NCI-H2029 (cell line): ENCODE data around the gene NSMF.

Source experiments
- DNase-seq: peaks from one replicate; lab custom pipeline; 2025; lab: John Stamatoyannopoulos, UW

The NSMF gene

DNA sequence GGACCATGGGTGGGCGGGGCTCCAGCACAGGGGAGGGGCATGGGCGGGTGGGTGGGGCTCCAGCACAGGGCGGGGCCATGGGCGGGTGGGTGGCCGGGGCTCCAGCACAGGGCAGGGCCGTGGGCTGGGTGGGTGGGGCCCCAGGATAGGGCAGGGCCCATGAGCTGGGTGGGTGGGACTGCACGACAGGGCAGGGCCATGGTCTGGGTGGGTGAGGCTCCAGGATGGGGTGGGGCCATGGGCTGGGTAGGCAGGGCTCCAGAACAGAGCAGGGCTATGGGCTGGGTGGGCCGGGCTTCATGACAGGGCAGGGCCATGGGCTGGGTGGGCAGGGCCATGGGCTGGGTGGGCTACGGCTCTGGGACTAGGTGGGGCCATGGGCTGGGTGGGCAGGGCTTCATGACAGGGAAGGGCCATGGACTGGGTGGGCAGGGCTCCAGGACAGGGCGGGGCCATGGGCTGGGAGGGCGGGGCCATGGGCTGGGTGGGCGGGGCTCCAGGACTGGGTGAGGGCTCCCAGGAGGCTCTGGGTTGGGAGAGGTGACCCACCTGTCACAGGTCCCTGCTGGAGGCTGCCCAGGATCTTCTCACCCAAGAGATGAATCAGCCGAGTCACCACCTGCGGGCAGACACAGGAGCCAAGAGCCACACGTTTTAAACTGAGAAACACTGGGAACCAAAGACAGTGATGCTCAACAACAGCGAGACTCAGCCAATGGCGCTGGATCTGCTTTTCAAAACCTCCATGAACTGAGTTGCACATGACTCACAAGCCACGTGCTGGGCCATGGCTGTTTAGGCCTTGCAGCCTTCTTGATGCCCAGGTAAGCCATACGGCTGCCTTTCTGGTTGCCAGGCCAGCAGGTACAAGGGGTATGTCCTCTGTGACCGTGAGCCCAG, 33.6 kb upstream of the NSMF start:
- no peak for DNase-seq

DNA sequence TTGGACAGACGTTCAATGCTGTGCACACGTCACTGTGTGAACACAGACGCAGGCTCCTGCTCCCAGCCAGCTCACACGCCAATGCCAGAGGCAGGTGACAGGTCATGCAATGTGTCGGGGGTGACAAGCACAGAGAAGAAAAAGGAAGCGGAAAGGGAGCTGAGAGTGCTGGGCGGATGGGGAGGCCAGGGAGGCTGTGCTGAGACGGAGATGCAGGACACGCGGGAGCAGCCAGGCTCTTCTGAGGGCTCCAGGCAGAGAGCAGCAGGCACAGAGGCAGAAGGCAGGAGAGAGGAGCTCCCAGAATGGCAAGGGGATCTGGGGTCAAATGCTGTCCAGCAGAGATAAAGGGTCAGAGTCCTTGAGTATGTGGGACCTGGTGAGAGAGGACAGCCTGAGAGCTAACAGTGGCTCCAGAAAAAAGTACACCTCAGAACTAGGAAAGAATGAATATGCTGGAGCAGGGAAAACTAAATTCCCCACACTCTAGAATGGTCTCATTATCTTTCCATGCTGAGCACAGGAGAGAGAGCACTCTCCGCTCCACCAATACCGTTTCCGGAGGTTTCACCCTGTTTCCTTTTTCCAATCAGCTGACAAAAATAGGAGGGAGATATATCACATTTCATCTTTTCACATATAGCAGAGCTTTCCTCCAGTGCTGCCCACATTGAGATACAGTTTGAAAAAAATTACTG, 32.8 kb upstream of the NSMF start:
- DNase-seq, result no peak

DNA sequence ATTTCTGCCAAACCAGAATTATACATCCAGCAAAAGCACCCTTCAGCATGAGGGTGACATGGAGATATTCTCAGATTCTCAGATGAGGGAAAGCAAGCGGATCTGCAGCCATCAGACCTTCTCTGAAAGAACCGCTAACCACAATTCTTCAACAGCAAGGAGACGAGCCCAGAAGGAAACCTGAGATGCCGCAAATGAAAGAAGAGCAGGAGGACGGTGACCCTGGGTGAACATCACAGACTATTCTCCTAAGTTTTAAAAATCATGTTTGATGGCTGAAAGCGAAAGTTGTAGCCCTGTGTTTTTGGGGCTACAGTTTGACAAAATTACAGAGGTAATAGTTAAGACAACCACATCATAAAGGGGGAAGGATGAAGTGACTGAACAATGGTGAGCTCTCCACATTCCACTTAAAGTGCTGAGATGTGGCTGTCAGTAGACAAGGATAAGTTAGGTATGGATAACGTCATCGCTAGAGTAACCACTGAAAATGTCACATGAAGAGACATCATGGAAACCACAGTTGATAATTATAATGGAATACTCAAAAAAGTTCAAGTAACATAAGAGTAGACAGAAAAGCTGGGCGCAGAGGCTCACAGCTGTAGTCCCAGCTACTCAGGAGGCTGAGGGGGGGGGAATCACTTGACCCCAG, 31.5 kb upstream of the NSMF start:
- no peak for DNase-seq

DNA sequence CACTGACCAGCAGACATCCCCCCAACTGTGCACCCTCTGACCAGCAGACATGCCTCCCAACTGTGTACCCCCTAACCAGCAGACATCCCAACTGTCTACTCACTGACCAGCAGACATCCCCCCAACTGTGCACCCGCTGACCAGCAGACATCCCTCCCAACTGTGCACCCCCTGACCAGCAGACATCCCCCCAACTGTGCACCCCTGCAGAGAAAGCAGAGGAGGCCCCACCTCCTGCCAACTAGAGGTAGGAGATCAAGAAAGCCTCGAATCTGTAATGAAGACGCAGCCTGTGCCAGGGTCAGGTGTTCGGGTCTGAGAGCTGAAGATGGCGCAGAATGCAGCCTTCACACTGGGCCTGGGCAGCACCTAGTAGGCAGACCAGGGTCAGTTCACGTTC, 29.8 kb upstream of the NSMF start:
- DNase-seq, result no peak

DNA sequence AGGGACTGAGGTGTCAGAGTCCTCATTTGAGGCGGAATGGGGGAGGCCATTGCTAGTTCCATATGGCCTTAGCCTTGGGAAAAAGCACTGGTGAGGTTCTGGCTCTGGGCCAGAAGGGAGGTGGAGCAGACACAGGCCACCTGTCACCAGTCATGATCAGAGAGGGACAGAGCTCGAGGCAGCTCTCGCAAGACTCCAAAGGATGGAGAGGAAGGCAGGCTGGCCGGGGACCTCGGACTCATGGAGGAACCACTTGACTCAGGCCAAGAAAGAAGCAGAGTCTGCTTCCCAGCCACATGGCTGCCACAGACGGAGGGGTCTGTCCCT, 29.2 kb upstream of the NSMF start:
- peak; percentile 86 for DNase-seq

DNA sequence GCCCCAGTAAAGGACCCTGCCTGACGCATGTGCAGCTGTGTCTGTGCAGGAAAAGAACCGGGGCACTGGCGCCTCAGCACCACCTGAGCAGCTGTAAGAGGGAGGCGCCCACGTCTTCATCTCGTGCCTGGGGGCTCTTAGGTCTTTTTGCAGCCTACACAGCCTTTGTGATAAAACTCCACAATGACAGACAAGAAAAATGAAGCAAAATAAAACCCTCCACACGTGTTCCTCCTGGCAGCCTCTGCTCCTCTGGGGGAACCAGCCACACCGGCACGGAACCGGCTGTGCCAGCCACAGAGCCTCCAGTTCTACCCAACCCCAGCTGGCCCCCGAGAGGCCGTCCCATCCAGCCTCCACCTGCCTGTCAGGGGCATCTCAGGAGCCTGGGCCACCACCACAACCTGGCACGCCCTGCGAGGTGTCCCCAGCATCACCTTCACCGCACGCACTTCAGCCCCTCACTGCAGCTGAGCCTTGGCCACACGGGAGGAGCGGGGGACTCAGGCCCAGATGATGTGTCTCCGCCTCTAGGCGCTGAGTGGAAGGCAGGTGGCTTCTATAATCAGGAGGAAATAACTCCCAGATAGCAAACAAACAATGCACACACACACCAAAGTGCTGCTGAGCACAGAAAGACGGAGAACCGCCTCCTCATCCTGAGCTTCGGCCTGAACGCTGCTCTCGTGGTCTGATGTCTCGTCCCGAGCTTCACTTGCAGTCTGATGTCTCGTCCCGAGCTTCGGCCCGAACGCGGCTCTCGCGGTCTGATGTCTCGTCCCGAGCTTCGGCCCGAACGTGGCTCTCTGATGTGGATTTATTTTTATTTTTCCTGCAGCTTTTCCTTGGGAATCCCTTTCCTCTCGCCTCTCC, 28.6 kb upstream of the NSMF start:
- peak; percentile 80 for DNase-seq

DNA sequence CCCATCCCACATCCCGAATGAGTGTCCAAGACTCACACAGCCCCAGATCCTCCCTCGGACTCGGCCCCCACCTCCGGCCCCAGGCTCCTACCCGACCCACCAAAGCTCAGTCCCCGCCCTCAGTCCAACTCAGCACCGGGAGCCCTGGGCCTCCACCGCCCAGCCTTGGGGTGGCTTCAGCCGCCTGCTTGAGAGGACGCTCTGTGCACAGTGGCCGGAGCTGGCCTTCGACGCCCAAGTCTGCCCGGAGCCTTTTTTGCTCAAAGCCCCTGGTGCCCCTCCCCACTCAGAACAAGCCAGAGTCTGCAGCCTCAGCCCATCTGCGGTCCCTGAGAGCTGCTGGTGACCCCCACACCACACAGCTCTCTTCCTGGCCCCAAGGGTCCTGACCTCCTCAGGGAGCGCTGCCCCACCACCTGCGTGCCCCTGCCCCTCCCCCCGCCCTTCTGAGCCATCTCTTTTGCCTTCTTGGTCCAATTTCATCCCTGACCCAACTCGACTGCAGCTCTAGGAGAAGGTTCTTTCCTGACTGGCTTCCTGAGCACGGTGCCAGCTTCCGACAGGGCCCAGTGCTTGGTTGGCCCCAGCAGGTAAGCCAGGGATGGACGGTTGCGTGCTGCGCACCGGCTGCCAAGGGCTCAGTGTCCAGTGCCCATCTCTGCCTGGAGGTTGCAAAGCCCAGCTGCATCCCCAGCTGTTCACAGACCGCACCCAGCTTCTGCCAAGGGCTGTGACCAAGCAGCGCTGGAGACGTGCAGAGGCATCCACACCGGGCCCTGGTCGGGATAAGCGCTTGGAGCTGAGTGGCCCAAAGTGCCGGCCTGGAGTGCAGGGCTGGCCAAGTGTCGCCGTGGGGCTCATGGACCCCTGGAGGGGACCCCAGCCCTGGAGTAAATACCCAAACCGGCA, 27.7 kb upstream of the NSMF start:
- no peak for DNase-seq

DNA sequence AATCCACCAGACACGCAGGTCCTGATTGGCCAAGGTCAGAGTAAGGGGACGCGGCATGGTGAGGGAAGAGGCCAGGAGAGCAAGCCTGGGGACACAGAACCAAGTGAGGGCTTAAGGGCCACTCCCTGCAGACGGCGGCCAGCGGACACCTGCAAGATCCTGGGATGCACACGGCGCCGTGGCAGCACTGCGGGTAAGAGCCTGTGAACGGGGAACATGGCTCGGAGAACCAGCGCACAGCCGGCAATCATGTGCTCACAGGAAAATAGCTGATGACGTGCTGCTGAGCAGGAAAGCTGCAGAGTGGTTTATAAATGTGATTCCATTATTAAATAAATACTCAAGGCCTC, 27.0 kb upstream of the NSMF start:
- no peak for DNase-seq

DNA sequence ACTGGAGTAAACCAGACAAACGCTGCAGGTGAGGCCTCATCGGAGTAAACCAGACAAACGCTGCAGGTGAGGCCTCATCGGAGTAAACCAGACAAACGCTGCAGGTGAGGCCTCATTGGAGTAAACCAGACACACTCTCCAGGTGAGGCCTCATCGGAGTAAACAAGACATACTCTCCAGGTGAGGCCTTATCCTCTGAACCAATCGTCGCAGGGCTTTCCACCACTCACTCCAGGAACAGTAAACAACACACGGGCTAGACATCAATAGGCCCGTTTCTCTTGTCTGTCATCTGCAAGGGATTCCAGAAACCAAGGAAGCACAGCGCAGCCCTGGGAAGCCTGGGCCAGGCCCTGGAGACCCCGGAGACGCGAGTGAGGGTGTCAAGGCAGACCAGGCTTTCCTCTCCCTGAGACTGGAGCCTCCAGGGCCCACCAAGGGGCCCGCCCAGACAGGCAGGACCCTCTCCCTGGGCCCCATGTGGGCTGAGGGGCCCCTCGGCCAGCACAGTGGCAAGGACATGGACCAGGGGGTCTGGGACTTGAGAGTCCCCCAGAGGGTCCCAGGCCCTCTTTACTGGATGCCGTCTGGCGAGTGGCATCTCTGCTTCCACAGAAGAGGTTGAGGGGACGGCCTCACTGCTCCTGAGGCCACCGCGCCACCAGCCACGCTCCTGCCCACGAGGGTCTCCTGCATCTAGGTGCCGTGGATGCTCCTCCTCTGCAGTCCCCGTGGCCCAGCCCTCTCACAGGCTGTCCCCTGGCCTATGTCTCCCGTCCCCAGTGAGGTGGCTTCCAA, 26.4 kb upstream of the NSMF start:
- peak; percentile 73 for DNase-seq

DNA sequence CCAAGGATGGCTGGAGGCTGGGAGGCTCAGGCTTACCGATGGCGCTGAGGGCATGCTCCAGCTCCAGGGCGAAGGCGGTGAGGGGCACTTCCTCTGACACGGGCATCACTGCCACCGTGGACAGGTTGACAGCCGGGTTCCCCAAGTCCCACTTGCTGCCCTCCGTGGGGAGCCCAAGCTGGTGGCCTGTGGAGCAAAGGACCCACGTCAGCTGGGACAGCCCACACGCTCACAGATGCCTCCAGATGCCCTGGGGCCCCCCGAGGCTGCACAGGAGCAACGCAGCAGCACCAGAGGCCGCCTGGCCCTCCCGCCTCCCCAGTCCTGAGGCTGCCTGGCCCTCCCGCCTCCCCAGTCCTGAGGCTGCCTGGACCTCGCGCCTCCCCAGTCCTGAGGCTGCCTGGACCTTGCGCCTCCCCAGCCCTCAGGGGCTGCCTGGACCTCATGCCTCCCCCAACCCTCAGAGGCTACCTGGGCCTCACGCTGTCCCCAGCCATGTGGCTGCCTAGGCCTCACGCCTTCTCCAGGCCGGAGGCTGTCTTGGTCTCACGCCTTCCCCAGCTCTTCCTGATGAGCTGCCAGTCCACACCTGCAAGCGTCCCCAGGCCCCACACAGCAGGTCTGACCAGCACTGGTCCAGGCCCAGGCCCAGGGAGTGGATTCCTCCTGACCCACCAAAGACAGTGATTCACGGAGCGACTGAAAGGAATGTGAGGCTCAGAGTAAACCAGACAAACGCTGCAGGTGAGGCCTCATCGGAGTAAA, 25.6 kb upstream of the NSMF start:
- no peak for DNase-seq

DNA sequence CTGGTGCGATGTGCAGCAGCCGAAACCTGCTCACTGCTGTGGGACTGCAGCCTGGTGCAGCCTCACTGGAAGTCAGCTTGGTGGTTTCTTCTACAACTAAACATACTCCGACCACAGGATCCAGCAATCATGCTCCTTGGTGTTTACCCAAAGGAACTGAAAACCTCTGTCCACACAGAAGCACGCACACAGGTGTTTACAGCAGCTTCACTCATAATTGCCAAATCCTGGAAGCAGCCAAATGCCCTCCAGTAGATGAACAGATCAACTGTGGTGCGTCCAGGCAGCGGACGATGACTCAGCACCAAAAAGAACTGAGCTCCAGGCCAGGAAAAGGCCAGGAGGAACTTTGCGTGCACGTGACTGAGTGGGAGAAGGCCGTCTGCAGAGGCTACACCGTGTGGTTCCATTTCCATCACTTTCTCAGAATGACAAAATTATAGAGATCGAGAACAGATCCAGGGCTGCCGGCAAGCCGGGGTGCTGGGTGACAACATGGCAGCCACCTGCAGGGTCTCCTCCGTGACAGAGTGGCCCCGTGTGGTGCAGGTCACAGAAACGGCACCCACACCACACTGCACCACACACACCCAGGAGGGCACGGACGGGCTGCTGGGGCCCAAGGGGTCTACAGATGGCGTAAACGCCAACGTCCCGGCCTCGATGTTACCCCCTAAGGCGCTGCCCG, 23.1 kb upstream of the NSMF start:
- DNase-seq, result peak; percentile 62

DNA sequence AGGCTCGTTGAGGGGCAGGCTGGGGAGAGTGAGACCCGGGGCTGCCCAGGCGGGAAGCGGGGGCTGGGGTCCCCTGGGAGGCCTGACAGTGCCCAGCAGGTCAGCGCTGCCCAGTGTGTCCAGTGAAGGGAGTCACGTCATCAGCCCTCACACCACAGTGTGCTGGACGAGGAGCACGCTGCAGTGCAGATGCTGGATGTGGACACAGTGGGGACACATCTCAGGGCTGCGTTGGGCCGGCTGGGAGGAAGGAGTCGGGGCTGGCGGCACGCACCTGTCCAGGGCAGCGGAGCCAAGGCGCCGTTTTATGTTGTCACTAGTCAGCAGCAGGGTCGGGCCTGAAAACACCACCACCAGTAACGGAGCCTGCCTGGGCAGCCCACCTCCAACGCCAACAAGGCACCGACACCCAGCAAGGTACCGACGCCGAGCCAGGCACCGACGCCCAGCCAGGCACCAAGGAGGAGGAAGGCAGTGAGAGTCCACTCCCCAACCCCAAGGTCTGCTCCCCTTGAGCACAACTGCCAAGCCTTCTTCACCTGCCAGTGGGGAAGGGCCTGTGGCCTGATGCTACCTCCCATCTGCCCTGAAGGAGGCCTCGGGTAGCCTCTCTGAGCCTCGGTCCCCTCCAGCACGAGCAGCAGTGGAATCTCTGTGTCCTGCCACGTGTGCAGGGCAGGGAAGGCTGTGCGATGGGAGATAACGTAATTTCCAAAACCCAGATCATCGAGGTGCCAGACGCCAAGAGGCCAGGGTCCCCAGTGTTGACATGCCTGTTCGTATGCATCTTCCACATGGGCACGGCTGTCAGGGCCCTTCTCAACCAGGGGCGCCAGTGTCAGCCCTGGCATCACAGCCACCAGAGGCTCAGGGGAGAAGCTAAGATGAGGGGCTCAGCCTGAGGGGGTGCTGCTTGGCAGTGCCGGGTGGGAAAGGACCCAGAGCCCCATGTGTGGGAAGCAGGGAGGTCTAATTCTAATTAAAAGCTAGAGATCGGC, 21.9 kb upstream of the NSMF start:
- DNase-seq, result no peak

DNA sequence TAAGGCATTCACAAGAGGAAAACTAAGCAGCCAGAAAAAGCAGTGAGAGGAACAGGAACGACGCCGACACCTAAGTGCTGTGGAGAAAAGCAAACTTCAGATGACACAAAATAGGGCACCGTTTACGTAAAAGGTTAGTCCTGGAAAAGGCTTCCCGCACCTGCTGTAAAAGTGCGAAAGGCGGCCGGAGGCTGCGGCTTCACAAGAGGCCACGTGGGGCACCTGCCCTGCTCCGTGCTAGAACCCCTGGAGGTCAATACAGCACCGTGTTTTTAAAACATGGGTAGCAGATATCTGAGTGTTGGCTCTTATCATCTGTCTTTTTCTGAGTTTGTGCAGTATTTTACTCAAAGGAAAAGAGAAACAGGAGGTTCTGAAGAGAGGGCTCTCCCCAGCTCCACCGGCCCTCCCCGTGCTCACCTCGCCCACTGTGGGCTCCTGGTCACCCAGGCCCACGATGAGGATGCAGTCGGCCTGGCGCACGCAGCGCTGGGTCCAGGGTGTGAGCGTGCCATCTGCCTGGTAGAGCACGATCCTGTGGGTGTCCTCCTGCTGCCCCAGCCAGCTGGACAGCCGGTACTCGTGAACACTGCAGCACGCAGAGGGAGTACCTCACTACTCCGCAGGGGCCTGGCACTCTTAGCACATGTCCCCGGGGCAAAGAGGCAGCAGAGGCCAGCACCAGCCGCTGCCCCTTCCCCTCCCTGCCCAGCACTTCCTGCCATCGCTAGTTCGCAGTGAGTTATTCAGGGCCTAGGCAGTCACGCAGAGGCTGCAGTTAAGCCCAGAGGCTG, 21.0 kb upstream of the NSMF start:
- no peak for DNase-seq

DNA sequence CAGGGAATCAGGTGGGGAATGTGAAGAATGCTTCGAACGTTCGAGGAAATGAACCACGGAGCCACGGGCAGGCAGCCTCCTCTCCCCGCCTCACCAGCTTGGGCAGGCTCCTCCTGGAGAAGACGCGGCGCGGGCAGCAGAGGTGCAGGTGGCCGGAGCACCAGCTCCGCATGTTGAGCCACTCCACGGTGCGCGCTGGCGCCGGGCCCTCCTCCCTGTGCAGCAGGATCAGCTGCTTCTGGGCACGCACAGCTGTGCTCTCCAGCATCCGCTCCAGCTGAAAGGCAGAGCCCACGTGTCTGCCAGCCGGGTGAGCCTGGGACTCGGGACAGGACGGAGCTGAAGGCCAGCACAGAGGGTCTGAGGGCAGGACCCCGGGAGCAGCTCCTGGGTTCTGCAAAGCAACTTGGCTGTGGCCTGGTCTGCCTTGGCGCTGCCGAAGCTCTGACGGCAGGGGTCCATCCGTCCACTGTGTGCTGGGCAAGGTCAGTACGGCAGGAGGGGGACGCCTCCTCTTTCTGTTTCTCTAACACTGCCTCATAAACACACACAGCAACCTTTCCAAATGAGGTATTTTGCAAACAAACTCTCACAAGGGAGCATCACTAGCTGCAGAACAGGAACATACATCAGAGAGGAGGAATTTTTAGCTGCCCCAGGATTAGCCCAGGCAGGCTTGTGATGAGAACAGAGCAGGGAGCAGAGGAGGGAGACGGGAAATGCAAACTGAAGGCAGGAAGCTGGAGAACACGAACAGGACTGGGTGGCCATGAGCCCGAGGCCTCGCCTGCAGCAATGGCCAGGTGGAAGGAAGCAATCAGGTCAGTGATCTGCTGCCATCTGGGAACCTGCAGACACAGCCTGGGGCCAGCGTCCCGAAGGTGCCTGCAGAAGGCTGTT, 20.1 kb upstream of the NSMF start:
- DNase-seq, result peak; percentile 61

DNA sequence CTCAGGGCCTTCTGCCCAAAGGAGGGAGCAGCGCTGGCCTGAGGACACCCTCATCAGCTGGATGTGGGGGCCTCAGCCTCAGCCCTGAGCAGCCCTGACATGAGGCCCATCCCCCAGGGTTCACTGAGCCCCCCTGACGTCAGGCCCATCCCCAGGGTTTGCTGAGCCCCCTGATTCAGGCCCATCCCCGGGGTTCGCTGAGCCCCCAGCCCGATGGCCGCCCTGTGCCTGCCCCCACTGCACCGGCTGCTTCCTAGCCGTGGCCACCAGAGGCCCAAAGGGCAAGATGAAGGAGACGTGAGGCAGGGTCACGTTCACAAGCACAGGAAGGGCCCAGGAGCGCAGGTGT, 19.5 kb upstream of the NSMF start:
- no peak for DNase-seq
